A549 (cell line): ENCODE measurements around the gene PAM.

Source experiments
- BCL3 ChIP-seq: fragments of >200 bp; sonication (Bioruptor Twin); formaldehyde crosslinking; IDR thresholded peaks from 3 replicates; pipeline ENCODE4 v1.6.1; 2016
- POLR2A ChIP-seq: IDR thresholded peaks from 2 replicates; pipeline ENCODE4 v1.6.1; 2012; ENCODE audit warnings: mild to moderate bottlenecking, low read length
- TF ChIP-seq, protein P1 (sequence below): fragments of >200 bp; sonication (Bioruptor Twin); formaldehyde crosslinking; IDR thresholded peaks from 3 replicates; pipeline ENCODE4 v1.5.1; 2016

- TF ChIP-seq, protein P1, sequence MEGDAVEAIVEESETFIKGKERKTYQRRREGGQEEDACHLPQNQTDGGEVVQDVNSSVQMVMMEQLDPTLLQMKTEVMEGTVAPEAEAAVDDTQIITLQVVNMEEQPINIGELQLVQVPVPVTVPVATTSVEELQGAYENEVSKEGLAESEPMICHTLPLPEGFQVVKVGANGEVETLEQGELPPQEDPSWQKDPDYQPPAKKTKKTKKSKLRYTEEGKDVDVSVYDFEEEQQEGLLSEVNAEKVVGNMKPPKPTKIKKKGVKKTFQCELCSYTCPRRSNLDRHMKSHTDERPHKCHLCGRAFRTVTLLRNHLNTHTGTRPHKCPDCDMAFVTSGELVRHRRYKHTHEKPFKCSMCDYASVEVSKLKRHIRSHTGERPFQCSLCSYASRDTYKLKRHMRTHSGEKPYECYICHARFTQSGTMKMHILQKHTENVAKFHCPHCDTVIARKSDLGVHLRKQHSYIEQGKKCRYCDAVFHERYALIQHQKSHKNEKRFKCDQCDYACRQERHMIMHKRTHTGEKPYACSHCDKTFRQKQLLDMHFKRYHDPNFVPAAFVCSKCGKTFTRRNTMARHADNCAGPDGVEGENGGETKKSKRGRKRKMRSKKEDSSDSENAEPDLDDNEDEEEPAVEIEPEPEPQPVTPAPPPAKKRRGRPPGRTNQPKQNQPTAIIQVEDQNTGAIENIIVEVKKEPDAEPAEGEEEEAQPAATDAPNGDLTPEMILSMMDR: no peak
- TF ChIP-seq BCL3 (no peak), POLR2A (no peak)
Measured at GRCh38 chr5:102927007-102927406, 171.9 kb downstream of the PAM start.
